ENCODE results near the gene SYCP2L. TPM values are rescaled to one million over a fixed set of nuclear protein-coding genes. Genes with fewer than 3 reads are reported as not detected.
"Not testable (repeated sequence)": the region's sequence is repeated elsewhere in the genome, so short reads cannot be mapped to it uniquely, and the experiment has no call there.

Gene SYCP2L
- total and polyA plus RNA-seq, 2 of the 4 experiments (the other 2 are of a cell fraction) = 0.05 TPM; not detected in 1

- ATAC-seq (ENCODE audit: low read depth); H2AK9ac ChIP-seq (replicated peaks; ENCODE audit: low read depth, low read length, poor library complexity); H4K91ac ChIP-seq (ENCODE audit: insufficient read depth, low read depth, low read length); intact Hi-C loops (cut with micrococcal nuclease); H3K18ac ChIP-seq (ENCODE audit: low read depth, low read length); H3K4me3 ChIP-seq (ENCODE audit: insufficient read depth, low read depth, low read length); H3K14ac ChIP-seq (replicated peaks; ENCODE audit: low read depth, low read length); H3K9me3 ChIP-seq (ENCODE audit: control insufficient read depth, insufficient read depth, low read length); H4K5ac ChIP-seq (ENCODE audit: low read depth, low read length); CTCF ChIA-PET; BruUV-seq (replicated peaks); H3K4me2 ChIP-seq (ENCODE audit: low read depth, low read length); in situ Hi-C loops (cut with MboI; ENCODE audit: low sequenced_read_pairs); H3K4me1 ChIP-seq (ENCODE audit: control insufficient read depth, insufficient read depth, low read length); H4K20me1 ChIP-seq (ENCODE audit: insufficient read depth, low read length); H3K56ac ChIP-seq (ENCODE audit: extremely low read depth, insufficient read depth, low read length); H2BK20ac ChIP-seq (ENCODE audit: low read depth, low read length); DNase-seq; H4K8ac ChIP-seq (ENCODE audit: low read depth in 2 of 2, low read length in 2 of 2); H3K79me1 ChIP-seq (ENCODE audit: low read depth in 1 of 2, low read length in 2 of 2); H2AFZ ChIP-seq (replicated peaks; ENCODE audit: low read length, poor library complexity); H3K9me1 ChIP-seq (ENCODE audit: insufficient read depth, low read length); H2AK5ac ChIP-seq (ENCODE audit: low read depth, low read length); POLR2A ChIA-PET (ENCODE audit: unreplicated experiment); dilution Hi-C loops (cut with HindIII; ENCODE audit: low sequenced_read_pairs, unreplicated experiment); H2BK15ac ChIP-seq (ENCODE audit: low read depth, low read length); H3K23ac ChIP-seq (ENCODE audit: low read depth, low read length); H3K27ac ChIP-seq (ENCODE audit: insufficient read depth, low read length); H2BK120ac ChIP-seq (ENCODE audit: low read depth, low read length); H3K9ac ChIP-seq (ENCODE audit: low read depth, low read length); H3K36me3 ChIP-seq (ENCODE audit: control insufficient read depth, insufficient read depth, low read length); H2BK5ac ChIP-seq (ENCODE audit: low read depth, low read length, poor library complexity, severe bottlenecking); H3K4ac ChIP-seq (ENCODE audit: low read depth, low read length): not testable (repeated sequence)
- 9% methylated on average over 11 of the region's 14 CpGs; no CpG with 5 or more reads in 1 of the 2 experiments for WGBS, 2 experiments (ENCODE audit: extremely low coverage in 2 of 2, insufficient read length in 1 of 2)
- H3K27me3 ChIP-seq (ENCODE audit: control insufficient read depth, insufficient read depth, low read length) = peaks cover 65% of the 10 kb centered on the region
Measured at GRCh38 chr6:10882253-10882630, 4.6 kb upstream of the SYCP2L start.

All from IMR-90 (cell line).